H1 (cell line): ENCODE measurements around the gene BSND. TPM values are rescaled to one million over a fixed set of nuclear protein-coding genes. Genes with fewer than 3 reads are reported as not detected.

Experiments used
- ASH2L ChIP-seq: fragments of 200-600, 300-600 bp; sonication (generic); IDR thresholded peaks from one replicate; pipeline ENCODE4 v1.7.1; 2017; ENCODE audit warnings: low read length
- polyA plus RNA-seq, 7 experiments: library from polyadenylated mRNA; depleted of rRNA in 3 of 7; stranded (reverse) in 5 of 7; unstranded in 2 of 7; fragments of >200 nt in 5 of 7; fragments of 200-250 nt in 2 of 7; gene quantifications; 1 replicate in 5 of 7; 2 replicates in 1 of 7; 4 replicates in 1 of 7; pipeline versions ENCODE4 v1.2.1 to v1.2.3, GENCODE V29; 2011 to 2013; ENCODE audit warnings: missing spikeins in 2 of 7, mixed read lengths in 2 of 7
- total RNA-seq: library from RNA; stranded (reverse); fragmentation: NEBNext Ultra II Directional; extraction: Animal tissue kit (Norgen Biotek cat#: 25700); gene quantifications from 2 replicates; pipeline ENCODE4 v1.2.1, GENCODE V29; 2021

The BSND gene
- total and polyA plus RNA-seq, 2 of the 8 experiments (the other 6 are each of a cell fraction or from before 2014, with no cell fraction given), result 0.43 to 0.68 TPM

- TF ChIP-seq ASH2L, result no peak
- TF ChIP-seq, all 59 proteins: peak for 0
Observed at GRCh38 chr1:55053265-55053954, 54.7 kb downstream of the BSND start (continued).
